Urinary bladder (tissue), 4 donors: ENCODE data around the gene NTSR2. TPM values are rescaled to one million over a fixed set of nuclear protein-coding genes. Genes with fewer than 3 reads are reported as not detected.

Source experiments
- DNase-seq: peaks from one replicate; pipeline ENCODE4 v3.0.0-alpha.2; 2015; ENCODE audit errors: extremely low spot score
- H3K27ac ChIP-seq: one replicate; pipeline ENCODE4 v1.5.1; 2013; ENCODE audit warnings: low read depth, mild to moderate bottlenecking, moderate library complexity
- H3K36me3 ChIP-seq: one replicate; pipeline ENCODE4 v1.6.1; 2013; ENCODE audit warnings: mild to moderate bottlenecking, moderate library complexity; ENCODE audit not compliant: insufficient read depth
- H3K4me1 ChIP-seq: one replicate; pipeline ENCODE4 v1.6.1; 2013; ENCODE audit warnings: mild to moderate bottlenecking, moderate library complexity; ENCODE audit not compliant: insufficient read depth
- H3K4me3 ChIP-seq: one replicate; pipeline ENCODE4 v1.5.1; 2013; ENCODE audit warnings: low read depth, low read length
- WGBS: extraction: QIAGEN DNeasy Blood & Tissue Kit; methylation state at CpG from one replicate; pipeline ENCODE4 v1.1.7; 2013; 5-methylcytosine and 5-hydroxymethylcytosine counted together
- polyA plus RNA-seq: library from polyadenylated mRNA; stranded (reverse); fragments of 200-250 nt; gene quantifications from one replicate; pipeline ENCODE4 v1.2.3, GENCODE V29; 2013
- total RNA-seq: library from RNA; depleted of rRNA; stranded (reverse); fragments of >200 nt; gene quantifications from one replicate; pipeline ENCODE4 v1.2.3, GENCODE V29; 2014
- donor health status: healthy with polysubstance abuse.
- donor health status: healthy.

NTSR2 gene
- total and polyA plus RNA-seq, 2 donors: 0.05 TPM; not detected in 1

DNA sequence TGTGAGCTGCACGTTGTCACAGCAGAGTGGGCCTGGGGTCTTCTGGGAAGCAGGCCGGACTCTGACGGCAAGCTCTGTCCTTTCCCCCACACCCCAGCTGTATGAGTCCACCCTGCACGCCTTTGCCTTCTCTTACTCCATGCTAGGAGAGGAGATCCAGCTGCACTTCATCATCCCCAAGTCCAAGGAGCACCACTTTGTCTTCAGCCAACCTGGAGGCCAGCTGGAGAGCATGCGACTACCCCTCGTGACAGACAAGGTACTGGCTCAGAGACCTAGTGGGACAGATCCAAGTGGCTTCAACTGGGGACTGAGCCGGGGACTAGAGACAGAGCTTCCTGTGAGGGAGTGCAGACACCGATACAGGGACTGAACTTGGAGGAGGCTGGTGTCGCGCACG lies 40.1 kb downstream of the NTSR2 start:
- no peaks in the 10 kb centered on the region for H3K36me3 ChIP-seq
- no peak for DNase-seq
- H3K4me3 ChIP-seq: no peak overlapping the region
- WGBS: 79% methylated on average over 11 of the region's 11 CpGs
- no peak overlapping the region for H3K27ac ChIP-seq
- no peaks in the 10 kb centered on the region for H3K4me1 ChIP-seq

- H3K4me1 ChIP-seq: no peaks in the 10 kb centered on the region
- H3K4me3 ChIP-seq: no peak overlapping the region
- no peaks in the 10 kb centered on the region for H3K36me3 ChIP-seq
- WGBS: 91% methylated on average over 11 of the region's 11 CpGs
- no peak overlapping the region for H3K27ac ChIP-seq
- DNase-seq: no peak
These were observed 40.8 kb downstream of the NTSR2 start for GRCh38 chr2:11629215-11629614.

DNA sequence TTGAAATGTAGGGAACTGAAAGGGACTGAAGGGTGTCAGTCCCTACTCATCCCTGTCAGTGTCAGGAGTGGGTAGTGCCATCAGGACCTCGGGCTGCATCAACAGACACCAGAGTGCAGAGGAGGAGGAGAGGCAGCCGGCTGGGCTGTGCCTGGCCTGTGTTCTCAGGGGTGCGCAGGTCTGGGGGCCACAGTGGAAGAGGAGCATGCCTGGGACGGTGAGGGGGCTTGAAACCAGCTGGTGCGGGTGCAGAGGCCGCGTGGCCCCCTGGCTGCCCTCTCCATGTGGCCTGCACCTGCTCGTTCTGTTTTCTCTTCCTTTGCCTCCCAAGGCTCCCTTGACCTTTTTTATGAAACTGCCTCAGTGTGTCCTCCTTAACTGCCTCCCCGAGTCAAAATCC lies 41.3 kb downstream of the NTSR2 start:
- 84% methylated on average over 9 of the region's 9 CpGs for WGBS
- no peak overlapping the region for H3K27ac ChIP-seq
- H3K36me3 ChIP-seq: no peaks in the 10 kb centered on the region
- no peaks in the 10 kb centered on the region for H3K4me1 ChIP-seq
- no peak for DNase-seq
- H3K4me3 ChIP-seq: no peak overlapping the region

GRCh38 chr2:11625671-11626070 lies 44.3 kb downstream of the NTSR2 start:
- DNase-seq: no peak
- H3K27ac ChIP-seq: no peak overlapping the region
- 89% methylated on average over 10 of the region's 10 CpGs for WGBS
- H3K4me1 ChIP-seq: no peaks in the 10 kb centered on the region
- no peaks in the 10 kb centered on the region for H3K36me3 ChIP-seq
- H3K4me3 ChIP-seq: no peak overlapping the region

DNA sequence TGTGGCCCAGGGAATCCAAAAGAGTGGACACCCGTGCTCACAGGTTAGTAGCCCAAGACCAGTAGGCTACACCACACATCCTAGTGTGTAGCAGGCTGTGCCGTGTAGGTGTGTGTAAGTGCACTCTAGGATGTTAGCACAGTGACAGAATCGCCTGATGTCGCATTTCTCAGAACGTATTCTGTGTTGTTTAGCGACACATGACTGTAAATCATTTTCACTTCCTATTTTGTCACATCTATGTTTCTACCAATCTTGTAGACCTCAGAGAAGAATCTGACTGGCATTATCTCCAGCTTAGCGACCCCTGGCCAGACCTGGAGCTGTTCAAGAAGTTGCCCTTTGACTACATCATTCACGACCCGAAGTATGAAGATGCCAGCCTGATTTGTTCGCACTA lies 45.1 kb downstream of the NTSR2 start:
- DNase-seq: no peak
- 93% methylated on average over 10 of the region's 10 CpGs for WGBS
- Histone ChIP-seq H3K4me3 (no peak overlapping the region), H3K36me3 (no peaks in the 10 kb centered on the region), H3K4me1 (no peaks in the 10 kb centered on the region), H3K27ac (no peak overlapping the region)

DNA sequence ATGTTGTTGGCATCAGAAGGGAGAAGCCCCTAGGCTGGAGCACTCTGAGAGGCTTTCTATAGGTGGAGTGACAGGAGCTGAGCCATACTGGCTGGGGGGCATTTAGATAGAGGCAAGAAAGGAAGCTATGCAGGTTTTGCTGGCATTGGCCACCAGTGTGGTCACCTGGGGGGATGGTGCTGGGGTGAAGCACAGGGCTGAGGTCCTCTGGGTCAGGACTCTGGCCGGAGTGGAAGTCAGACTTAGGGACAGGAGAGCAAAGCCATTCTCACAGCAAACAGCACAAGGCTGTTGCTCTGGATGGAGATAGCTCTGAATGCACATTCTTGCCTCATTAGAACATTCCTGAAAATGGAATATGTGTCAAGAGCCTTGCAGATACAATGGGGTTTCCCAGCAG lies 47.4 kb downstream of the NTSR2 start:
- DNase-seq: no peak
- Histone ChIP-seq H3K27ac (no peak overlapping the region), H3K4me3 (no peak overlapping the region), H3K36me3 (no peaks in the 10 kb centered on the region), H3K4me1 (no peaks in the 10 kb centered on the region)
- WGBS: 90% methylated on average over 1 of the region's 1 CpG

GRCh38 chr2:11621410-11621809 lies 48.6 kb downstream of the NTSR2 start:
- DNase-seq: no peak
- Histone ChIP-seq H3K36me3 (no peaks in the 10 kb centered on the region), H3K4me3 (no peak overlapping the region), H3K27ac (no peak overlapping the region), H3K4me1 (no peaks in the 10 kb centered on the region)
- 60% methylated on average over 2 of the region's 2 CpGs for WGBS

DNA sequence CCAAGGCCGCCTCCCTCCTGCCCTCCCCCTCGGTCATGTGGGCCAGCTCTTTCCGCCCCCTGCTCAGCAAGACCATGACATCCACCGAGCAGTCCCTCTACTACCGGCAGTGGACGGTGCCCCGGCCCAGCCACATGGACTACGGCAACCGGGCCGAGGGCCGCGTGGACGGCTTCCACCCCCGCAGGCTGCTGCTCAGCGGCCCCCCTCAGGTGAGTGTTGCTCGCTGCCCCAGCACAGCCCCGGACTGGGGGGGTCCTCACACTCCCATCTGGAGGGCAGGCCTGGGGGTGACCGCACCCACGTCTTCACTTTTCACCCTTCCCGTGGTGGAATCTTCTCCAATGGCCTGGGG lies 51.3 kb downstream of the NTSR2 start:
- no peak for DNase-seq
- Histone ChIP-seq H3K36me3 (no peaks in the 10 kb centered on the region), H3K4me1 (no peaks in the 10 kb centered on the region), H3K27ac (no peak overlapping the region), H3K4me3 (no peak overlapping the region)
- WGBS: 93% methylated on average over 20 of the region's 20 CpGs

DNA sequence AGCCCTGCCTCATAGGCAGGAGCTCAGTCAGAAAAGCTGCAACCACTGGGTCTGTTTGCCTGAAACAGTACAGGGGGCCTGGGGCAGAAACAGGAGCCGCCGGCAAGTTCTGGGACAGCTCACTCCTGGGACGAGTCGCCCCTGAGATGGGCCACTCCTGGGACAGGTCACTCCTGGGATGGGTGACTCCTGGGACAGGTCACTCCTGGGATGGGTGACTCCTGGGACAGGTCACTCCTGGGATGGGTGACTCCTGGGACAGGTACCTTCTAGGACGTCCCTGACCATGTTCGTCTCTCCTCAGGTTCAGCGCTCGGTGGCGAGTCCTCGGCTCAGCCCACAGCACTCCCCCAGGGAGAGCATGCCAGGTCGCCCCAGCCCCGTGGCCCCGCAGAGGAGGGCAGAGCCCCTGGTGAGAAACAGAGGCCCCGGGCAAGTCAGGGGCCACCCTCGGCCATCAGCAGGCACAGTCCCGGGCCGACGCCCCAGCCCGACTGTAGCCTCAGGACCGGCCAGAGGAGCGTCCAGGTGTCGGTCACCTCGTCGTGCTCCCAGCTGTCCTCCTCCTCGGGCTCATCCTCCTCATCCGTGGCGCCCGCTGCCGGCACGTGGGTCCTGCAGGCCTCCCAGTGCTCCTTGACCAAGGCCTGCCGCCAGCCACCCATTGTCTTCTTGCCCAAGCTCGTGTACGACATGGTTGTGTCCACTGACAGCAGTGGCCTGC lies 51.8 kb downstream of the NTSR2 start:
- no peak for DNase-seq
- Histone ChIP-seq H3K27ac (no peak overlapping the region), H3K36me3 (no peaks in the 10 kb centered on the region), H3K4me1 (no peaks in the 10 kb centered on the region), H3K4me3 (no peak overlapping the region)
- WGBS: 97% methylated on average over 33 of the region's 33 CpGs

- DNase-seq: no peak
- WGBS: 95% methylated on average over 14 of the region's 14 CpGs
- H3K4me1 ChIP-seq: no peaks in the 10 kb centered on the region
- no peak overlapping the region for H3K4me3 ChIP-seq
- no peak overlapping the region for H3K27ac ChIP-seq
- no peaks in the 10 kb centered on the region for H3K36me3 ChIP-seq
These were observed 52.5 kb downstream of the NTSR2 start for GRCh38 chr2:11617527-11617926.

GRCh38 chr2:11616851-11617415 lies 53.1 kb downstream of the NTSR2 start:
- no peak overlapping the region for H3K4me3 ChIP-seq
- H3K4me1 ChIP-seq: no peaks in the 10 kb centered on the region
- H3K27ac ChIP-seq: no peak overlapping the region
- no peak for DNase-seq
- 89% methylated on average over 19 of the region's 19 CpGs for WGBS
- H3K36me3 ChIP-seq: no peaks in the 10 kb centered on the region

DNA sequence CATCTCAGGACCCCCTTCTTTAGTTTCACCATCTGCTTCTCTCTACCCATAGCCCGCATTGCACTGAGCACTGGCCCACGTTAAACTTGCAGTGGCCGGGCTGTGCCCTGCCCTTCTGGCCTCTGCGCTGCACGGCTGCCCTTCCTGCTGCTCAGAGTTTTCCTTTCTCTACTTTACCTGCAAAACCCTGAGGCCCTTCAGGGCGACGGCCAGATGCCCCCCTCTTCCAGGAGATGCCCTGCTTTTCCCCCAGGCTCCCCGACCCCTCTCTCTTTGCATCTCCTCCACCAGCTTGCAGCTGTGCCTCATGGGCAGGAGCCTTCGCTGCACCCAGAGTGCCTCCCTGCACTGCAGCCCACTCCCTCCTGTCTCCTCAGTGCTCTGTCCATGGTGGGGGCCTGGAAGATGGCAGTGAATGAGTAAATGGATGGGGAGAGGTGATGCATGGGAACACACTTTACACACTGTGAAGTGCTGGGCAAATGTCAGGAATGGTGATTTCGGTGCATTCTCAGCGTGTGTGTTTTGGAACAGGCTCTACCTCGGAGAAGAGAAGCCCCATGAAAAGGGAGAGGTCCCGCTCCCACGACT lies 53.8 kb downstream of the NTSR2 start:
- Histone ChIP-seq H3K36me3 (no peaks in the 10 kb centered on the region), H3K27ac (no peak overlapping the region), H3K4me1 (no peaks in the 10 kb centered on the region), H3K4me3 (no peak overlapping the region)
- DNase-seq: no peak
- WGBS: 93% methylated on average over 14 of the region's 14 CpGs

DNA sequence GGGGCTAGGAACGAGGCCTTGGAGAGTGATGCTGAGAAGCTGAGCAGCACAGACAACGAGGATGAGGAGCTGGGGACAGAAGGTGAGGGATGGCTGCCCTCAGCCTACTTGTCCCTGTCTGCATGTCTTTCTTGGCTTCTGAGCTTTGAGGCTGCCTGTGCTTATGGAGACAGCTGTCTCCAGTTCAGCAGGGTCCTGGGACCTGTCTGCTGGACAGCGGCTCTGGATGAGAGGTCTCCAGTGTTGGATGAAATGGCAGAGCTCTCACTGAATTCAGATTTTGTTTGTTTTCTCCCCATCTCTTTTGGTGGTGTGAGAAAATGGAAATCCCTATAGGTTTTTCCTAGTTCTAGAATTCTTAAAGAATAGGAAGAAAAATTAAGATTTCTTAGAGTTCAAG lies 54.8 kb downstream of the NTSR2 start:
- WGBS: 83% methylated on average over 3 of the region's 3 CpGs
- H3K36me3 ChIP-seq: no peaks in the 10 kb centered on the region
- no peak overlapping the region for H3K4me3 ChIP-seq
- no peaks in the 10 kb centered on the region for H3K4me1 ChIP-seq
- no peak overlapping the region for H3K27ac ChIP-seq
- DNase-seq: no peak

DNA sequence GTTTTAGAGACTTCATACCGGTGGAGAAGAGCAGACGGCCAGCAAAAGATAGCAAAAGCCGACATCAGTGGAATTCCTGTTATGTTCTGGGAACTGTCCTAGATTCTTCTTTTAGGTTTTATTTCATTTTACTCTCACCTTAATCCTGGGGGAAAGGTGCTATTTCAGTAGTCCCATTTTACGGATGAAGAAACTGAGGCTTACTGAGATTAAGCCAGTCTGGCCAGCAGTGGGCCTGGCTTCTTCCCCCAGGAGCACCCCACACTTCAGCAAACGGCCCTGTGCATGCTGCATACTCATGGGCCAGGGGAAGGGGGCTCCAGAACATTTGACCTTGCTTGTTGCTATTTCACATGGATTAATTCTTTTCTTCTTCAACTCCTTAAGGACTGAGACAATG lies 56.7 kb downstream of the NTSR2 start:
- no peak overlapping the region for H3K27ac ChIP-seq
- 94% methylated on average over 5 of the region's 5 CpGs for WGBS
- DNase-seq: no peak
- H3K4me3 ChIP-seq: no peak overlapping the region
- H3K4me1 ChIP-seq: no peaks in the 10 kb centered on the region
- H3K36me3 ChIP-seq: no peaks in the 10 kb centered on the region
